GM21423 (cell line): ENCODE measurements around the gene DCP2.
"Not testable (repeated sequence)": the region's sequence is repeated elsewhere in the genome, so short reads cannot be mapped to it uniquely, and the experiment has no call there.

ENCODE experiments used
- ATAC-seq: cut with Tn5 transposase; IDR thresholded peaks from one replicate; pipeline ENCODE4 v1.9.1; 2021; ENCODE audit warnings: mild to moderate bottlenecking, moderate library complexity; ENCODE audit not compliant: unreplicated experiment

The DCP2 gene

DNA sequence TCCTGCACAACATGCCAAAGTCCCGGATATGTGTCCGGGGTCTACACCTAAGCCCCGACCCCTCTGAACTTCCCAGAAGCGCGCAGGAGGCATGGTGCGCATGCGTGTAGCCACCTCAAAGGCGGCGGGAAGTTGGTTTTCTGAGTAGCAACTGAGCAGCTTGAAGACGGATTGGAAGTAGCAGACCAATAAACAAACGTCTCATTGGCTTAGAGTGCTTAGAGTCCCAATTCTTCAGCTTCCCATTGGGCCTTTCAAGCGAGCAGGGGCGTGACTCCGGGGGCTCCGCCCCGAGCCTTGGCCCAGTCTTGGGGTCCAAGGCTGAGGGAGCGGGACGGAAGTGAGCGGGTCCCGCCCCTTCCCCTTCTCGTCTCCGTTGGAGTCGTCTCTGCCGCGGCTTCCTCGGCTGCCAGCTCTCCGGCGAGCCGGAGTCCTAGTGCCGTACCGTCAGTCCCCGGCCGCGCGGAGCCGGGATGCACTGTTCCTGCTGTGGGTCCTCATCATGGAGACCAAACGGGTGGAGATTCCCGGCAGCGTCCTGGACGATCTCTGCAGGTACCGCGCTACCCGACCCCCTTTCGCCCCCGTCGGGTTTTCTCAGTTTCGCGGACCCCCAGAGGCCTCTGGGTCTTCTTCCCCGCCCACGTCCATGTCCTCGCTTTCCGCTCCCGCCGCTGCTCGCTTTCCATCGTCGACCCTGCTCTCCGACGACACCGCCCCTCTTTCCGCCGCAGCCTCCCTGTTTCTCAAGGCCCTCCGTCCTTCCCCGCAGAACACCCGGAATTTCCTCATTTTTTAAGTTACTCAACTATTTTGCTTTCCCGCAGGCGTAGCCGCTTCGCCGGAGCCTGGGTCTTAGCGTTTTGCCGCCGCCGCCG is at the start of gene DCP2:
DCP2 (plus strand) TSS at position 367 of the 878 bp plus-strand sequence; CDS start at position 503, 136 bp downstream.
- ATAC-seq = peak; percentile 98

DNA sequence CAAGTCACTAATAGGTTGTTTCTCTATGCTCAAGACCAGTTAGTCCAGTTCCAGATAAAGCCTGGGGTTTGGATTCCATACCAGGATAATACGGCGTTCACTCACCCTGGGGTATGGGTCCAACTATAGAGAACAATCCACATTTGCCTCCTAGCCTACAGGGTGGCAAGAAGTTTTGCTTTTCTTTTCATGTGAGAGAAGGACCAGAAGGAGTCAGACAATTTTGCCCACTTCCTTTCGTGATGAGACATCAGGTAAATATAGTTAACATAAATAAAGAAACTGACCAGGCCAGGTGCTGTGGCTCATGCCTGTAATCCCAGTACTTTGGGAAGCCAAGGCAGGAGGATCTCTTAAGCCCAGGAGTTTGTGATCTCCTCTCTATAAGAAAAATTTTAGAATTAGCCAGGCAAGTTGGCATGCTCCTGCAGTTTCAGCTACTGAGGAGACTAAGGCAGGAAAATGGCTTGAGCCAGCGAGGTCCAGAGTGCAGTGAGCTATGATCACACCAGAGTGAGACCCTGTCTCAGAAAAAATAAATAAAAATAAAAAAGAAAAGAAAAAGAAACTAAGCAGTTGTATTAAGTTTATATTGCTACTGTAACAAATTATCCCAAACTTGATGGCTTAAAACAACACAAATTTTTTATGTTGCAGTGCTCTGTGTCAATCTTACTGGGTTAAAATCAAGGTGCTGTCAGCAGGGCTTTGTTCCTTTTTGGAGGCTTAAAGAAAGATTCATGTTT is 47.1 kb upstream of the DCP2 start:
- peak; percentile 69 for ATAC-seq

GRCh38 chr5:112930082-112930344 is 46.6 kb upstream of the DCP2 start:
- peak; percentile 38 for ATAC-seq

- ATAC-seq = no peak
Observed at GRCh38 chr5:112931473-112931872, 45.1 kb upstream of the DCP2 start.

DNA sequence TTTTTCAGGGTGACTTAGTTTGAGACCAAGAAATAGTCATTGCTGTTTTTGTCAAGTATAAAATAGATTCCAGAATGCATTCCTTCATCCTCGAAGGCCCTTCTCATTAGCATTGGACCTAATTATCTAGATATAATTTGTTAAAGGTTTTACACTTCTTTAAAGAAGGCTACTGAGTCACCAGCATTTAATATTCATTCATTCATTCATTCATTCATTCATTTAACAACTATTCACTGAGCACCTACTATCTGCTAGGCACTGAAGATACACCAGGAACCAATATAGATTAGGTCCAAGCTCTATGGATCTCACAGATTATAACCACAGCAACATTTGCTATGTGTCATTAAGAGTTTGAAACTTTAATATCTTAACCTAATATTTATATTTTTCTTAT is 43.5 kb upstream of the DCP2 start:
- ATAC-seq = no peak

DNA sequence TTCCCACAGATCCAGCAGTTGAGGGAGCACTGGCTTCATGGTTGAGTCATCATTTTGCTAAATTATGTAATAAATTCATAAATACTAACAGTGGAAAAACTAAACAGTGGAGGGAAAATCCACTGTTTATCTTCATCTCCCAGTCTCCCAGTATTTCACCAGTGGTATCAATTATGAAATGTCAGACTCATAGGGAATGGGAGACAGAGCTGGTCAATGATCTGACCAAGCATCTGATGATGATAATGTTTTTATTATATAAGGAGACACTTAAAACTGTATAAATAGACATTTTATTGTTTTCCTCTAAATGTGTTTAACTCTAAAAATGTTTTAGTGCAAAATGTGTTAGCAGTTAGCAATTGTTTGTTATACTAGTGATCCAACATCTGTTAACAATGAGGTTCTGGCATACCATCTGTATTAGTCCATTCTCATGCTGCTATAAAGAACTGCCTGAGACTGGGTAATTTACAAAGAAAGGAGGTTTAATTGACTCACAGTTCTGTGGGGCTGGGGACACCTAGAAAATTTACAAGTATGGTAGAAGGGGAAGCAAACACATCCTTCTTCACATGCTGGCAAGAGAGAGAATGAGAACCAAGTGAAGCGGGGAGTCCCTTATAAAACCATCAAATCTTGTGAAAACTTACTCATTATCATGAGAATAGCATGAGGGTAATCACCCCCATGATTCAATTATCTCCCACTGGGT is 42.8 kb upstream of the DCP2 start:
- no peak for ATAC-seq

GRCh38 chr5:112934366-112934663 is 42.3 kb upstream of the DCP2 start:
- no peak for ATAC-seq

DNA sequence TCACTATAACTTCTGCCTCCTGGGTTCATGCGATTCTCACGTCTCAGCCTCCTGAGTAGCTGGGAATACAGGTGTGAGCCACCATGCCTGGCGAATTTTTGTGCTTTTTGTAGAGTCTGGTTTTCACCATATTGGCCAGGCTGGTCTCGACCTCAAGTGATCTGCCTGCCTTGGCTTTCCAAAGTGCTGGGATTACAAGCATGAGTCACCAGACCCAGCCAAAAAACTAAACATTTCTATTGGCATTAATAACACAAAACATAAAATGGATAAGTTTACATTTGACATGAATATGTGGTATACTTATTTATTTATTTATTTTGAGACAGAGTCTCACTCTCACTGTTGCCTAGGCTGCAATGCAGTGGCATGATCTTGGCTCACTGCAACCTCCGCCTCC is 40.9 kb upstream of the DCP2 start:
- no peak for ATAC-seq

GRCh38 chr5:112938286-112938685 is 38.3 kb upstream of the DCP2 start:
- no peak for ATAC-seq

GRCh38 chr5:112940670-112941069 is 35.9 kb upstream of the DCP2 start:
- no peak for ATAC-seq

DNA sequence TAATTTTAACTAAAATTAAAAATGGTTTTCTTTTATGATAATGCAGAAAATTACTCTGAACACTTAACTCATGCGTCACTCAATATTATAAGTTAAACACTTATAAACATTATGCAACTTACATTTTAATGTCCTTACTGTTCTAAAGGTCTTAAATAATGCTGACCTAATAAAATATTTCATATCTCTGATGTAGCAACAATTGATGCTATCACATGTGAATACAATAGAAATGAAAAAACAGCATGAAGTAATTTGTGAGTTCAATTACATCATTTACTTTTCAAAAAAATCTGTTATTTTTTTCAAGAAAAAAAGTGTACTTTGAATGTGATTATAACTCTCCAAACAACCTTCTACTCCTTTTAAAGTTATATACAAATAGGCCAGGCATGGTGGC is 28.1 kb upstream of the DCP2 start:
- ATAC-seq = no peak

DNA sequence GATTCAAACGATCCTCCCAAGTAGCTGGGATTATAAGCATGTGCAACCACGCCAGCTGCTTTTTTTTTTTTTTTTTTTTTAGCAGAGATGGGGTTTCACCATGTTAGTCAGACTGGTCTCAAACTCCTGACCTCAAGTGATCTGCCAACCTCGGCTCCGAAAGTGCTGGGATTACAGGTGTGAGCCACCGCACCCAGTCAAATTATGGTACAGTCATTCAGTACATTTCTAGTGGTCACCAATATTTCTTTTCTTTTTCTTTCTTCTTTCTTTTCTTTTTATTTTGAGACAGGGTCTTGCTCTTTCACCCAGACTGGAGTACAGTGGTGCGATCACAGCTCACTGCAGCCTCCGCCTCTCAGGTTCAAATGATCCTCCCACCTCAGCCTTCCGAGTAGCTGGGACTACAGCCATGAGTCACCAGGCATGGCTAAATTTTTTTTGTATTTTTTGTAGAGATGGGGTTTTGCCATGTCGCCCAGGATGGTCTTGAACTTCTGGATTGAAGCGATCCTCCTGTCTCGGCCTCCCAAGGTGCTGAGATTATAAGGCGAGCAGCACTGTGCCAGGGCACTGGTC is 25.4 kb upstream of the DCP2 start:
- no peak for ATAC-seq

- no peak for ATAC-seq
Observed at GRCh38 chr5:112956606-112957005, 20.0 kb upstream of the DCP2 start.

- ATAC-seq = no peak
Observed at GRCh38 chr5:112957036-112957808, 19.4 kb upstream of the DCP2 start.

- ATAC-seq = peak; percentile 92
Observed at GRCh38 chr5:112958093-112959088, 18.2 kb upstream of the DCP2 start.

DNA sequence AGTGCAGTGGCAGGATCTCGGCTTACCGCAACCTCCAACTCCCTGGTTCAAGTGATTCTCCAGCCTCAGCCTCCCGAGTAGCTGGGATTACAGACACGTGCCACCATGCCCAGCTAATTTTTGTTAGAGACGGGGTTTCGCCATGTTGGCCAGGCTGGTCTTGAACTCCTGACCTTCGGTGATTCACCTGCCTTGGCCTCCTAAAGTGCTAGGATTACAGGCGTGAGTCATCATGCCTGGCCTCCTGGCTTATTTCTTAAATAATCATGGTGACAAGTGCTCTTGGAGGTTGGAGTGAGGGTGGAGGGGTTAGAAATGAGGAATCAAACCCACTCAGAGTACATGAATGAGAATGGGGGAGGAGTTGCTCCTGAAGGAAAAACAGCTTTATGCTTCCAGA is 16.7 kb upstream of the DCP2 start:
- not testable (repeated sequence) for ATAC-seq

DNA sequence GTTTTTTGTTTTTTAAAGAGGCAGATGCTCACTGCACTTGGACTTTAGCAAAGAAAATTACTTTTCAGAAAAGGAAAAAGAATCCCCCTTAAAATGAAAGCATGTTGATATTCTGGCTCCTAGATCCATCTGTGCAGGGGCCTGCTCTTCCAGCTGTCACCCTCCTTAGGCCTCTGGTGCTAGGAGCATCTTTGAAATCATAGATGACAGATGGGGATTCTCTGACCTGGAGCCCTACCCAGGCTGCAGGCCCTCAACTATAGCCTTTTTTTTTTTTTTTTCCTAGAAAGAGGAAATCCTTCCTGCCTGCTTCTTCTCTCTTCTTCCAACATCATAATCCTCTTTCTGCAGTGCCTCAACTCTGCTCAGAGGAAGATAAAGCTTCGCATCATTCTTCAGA is 16.3 kb upstream of the DCP2 start:
- ATAC-seq = no peak

DNA sequence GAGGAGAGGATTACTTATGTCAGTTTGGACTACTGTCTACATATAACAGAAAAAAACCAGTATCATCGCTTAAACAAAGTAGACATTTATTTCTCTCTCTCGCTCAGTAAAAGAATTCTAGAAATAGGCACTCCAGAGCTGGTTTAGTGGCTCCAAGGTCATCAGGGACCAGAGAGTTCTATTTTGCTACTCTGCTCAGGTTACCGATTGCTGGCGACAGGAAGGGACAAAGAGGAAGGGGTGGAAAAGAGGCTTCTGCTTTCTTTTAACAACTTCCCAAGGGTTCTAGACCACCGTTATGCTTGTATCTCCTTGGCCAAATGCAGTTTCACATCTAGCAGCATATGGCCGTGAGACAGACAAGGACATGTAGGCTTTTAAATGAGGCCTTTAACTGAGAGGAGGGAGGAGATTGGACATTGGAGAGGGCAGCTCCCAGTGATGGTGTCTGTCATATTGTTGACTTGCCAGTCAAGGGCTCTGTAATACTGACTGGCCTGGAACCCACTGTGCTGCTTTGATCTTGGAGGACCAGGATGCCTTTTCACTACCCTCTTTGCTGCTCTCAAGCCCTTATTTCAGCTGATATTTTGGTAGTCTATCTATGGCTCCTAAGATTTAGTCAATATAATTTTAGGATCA is 15.6 kb upstream of the DCP2 start:
- no peak for ATAC-seq

DNA sequence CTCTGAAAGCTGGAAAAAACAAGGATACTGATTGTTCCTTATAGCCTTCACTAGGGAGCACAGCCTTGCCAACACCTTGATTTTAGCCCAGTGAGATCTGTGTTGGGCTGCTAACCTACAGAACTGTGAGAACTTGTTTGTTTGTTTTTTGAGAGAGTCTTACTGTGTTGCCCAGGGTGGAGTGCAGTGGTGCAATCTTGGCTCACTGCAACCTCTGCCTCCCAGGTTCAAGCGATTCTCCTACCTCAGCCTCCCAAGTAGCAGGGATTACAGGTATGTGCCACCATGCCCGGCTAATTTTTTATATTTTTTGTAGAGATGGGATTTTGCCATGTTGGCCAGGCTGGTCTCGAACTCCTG is 13.2 kb upstream of the DCP2 start:
- ATAC-seq = not testable (repeated sequence)
